CD14-positive monocyte (primary cell): ENCODE measurements around the gene DNAI2. TPM values are rescaled to one million over a fixed set of nuclear protein-coding genes. Genes with fewer than 3 reads are reported as not detected.

Experiments
- DNase-seq, 3 donors: peaks; one replicate each; pipeline ENCODE4 v3.0.0-alpha.2; 2011 to 2022
- H2AFZ ChIP-seq: 2 replicates; pipeline ENCODE4 v1.6.0; 2012; ENCODE audit warnings: mild to moderate bottlenecking, low read depth, low read length, inconsistent platforms; ENCODE audit not compliant: insufficient read depth, poor library complexity, severe bottlenecking
- H3K27ac ChIP-seq, 2 donors: 1 replicate in 1 of 2; 2 replicates in 1 of 2; pipeline ENCODE4 v1.5.1; 2012 to 2013; ENCODE audit warnings: low read length in 2 of 2, control low read depth in 1 of 2, inconsistent platforms in 1 of 2, low read depth in 1 of 2, mild to moderate bottlenecking in 1 of 2
- H3K27me3 ChIP-seq, 2 donors: one replicate each; pipeline versions ENCODE4 v1.6.0 to v1.6.1; 2011 to 2013; ENCODE audit warnings: low read length in 2 of 2; ENCODE audit not compliant: control insufficient read depth in 2 of 2, insufficient read depth in 2 of 2
- H3K36me3 ChIP-seq, 2 donors: replicated peaks in 1 of 2; 1 replicate in 1 of 2; 2 replicates in 1 of 2; pipeline versions ENCODE4 v1.5.1 to v1.6.1; 2012 to 2013; ENCODE audit warnings: low read length in 2 of 2, control low read depth in 1 of 2, inconsistent platforms in 1 of 2, mild to moderate bottlenecking in 1 of 2; ENCODE audit not compliant: insufficient read depth in 2 of 2, control insufficient read depth in 1 of 2
- H3K4me1 ChIP-seq, 2 donors: 1 replicate in 1 of 2; 2 replicates in 1 of 2; pipeline versions ENCODE4 v1.5.1 to v1.6.1; 2012 to 2013; ENCODE audit warnings: low read length in 2 of 2, control low read depth in 1 of 2, inconsistent platforms in 1 of 2, mild to moderate bottlenecking in 1 of 2, moderate library complexity in 1 of 2; ENCODE audit not compliant: insufficient read depth in 2 of 2, control insufficient read depth in 1 of 2
- H3K4me2 ChIP-seq: replicated peaks from 2 replicates; pipeline ENCODE3; 2012; ENCODE audit warnings: low read length, moderate library complexity, mild to moderate bottlenecking; ENCODE audit not compliant: poor library complexity, severe bottlenecking; ENCODE audit errors: extremely low read depth
- H3K4me3 ChIP-seq, 3 experiments: fragments of 200-600 bp in 1 of 3; sonication (generic) in 1 of 3; replicated peaks in 1 of 3; 1 replicate in 2 of 3; 2 replicates in 1 of 3; pipeline ENCODE4 v1.5.1; 2011 to 2013; ENCODE audit warnings: low read length in 3 of 3, mild to moderate bottlenecking in 3 of 3, control low read depth in 2 of 3, low read depth in 2 of 3, inconsistent platforms in 1 of 3, moderate library complexity in 1 of 3
- H3K79me2 ChIP-seq: 2 replicates; pipeline ENCODE4 v1.6.0; 2012; ENCODE audit warnings: mild to moderate bottlenecking, control low read depth, inconsistent platforms, low read length, moderate library complexity; ENCODE audit not compliant: insufficient read depth
- H3K9ac ChIP-seq: 2 replicates; pipeline ENCODE4 v1.6.0; 2017; ENCODE audit warnings: low read length, mild to moderate bottlenecking; ENCODE audit not compliant: insufficient read depth, poor library complexity, severe bottlenecking
- H3K9me3 ChIP-seq, 2 donors: replicated peaks in 1 of 2; 1 replicate in 1 of 2; 2 replicates in 1 of 2; pipeline versions ENCODE4 v1.5.1 to v1.6.1; 2012 to 2013; ENCODE audit warnings: low read length in 2 of 2, control low read depth in 1 of 2; ENCODE audit not compliant: control insufficient read depth in 1 of 2, insufficient read depth in 1 of 2
- H4K20me1 ChIP-seq: 2 replicates; pipeline ENCODE4 v1.6.0; 2012; ENCODE audit warnings: mild to moderate bottlenecking, low read length, control low read depth, moderate library complexity; ENCODE audit not compliant: insufficient read depth
- H3K27ac Mint-ChIP-seq, 7 donors: one replicate each; pipeline ENCODE4 v1.8.0; 2020; ENCODE audit warnings: mild to moderate bottlenecking in 7 of 7, mixed read lengths in 7 of 7, moderate library complexity in 6 of 7, inconsistent platforms in 2 of 7
- H3K27me3 Mint-ChIP-seq, 3 donors: one replicate each; pipeline ENCODE4 v1.8.0; 2021 to 2022; ENCODE audit warnings: low read depth in 3 of 3, mild to moderate bottlenecking in 3 of 3, mixed read lengths in 3 of 3, moderate library complexity in 3 of 3, inconsistent platforms in 1 of 3
- H3K36me3 Mint-ChIP-seq, 2 donors: one replicate each; pipeline ENCODE4 v1.8.0; 2020; ENCODE audit warnings: mixed read lengths in 2 of 2, inconsistent platforms in 1 of 2, mild to moderate bottlenecking in 1 of 2
- H3K4me1 Mint-ChIP-seq: one replicate; pipeline ENCODE4 v1.8.0; 2020; ENCODE audit warnings: mild to moderate bottlenecking, mixed read lengths
- H3K4me3 Mint-ChIP-seq, 2 donors: one replicate each; pipeline ENCODE4 v1.8.0; 2020; ENCODE audit warnings: mild to moderate bottlenecking in 2 of 2, mixed read lengths in 2 of 2, moderate library complexity in 1 of 2
- H3K9me3 Mint-ChIP-seq, 7 donors: one replicate each; pipeline ENCODE4 v1.8.0; 2020 to 2022; ENCODE audit warnings: mixed read lengths in 7 of 7, mild to moderate bottlenecking in 6 of 7, moderate library complexity in 6 of 7, inconsistent platforms in 2 of 7
- CTCF ChIP-seq: fragments of 200-600 bp; IDR thresholded peaks from one replicate; pipeline ENCODE4 v1.8.0; 2022; ENCODE audit warnings: antibody characterized with exemption, mild to moderate bottlenecking
- WGBS: methylation state at CpG from one replicate; pipeline ENCODE4 v1.1.5; 2013; ENCODE audit warnings: missing lambda C conversion rate; ENCODE audit not compliant: insufficient coverage; 5-methylcytosine and 5-hydroxymethylcytosine counted together
- intact Hi-C, 2 donors: fragments of 100-400 bp; cut with micrococcal nuclease; formaldehyde crosslinking; loops; one replicate each; pipeline versions ENCODE4 v1.15.0 to v1.15.1; 2023
- polyA plus RNA-seq, 3 donors: library from polyadenylated mRNA; depleted of rRNA in 1 of 3; unstranded in 2 of 3; stranded (reverse) in 1 of 3; fragments of 300-500 nt in 2 of 3; fragments of >200 nt in 1 of 3; fragmentation: Illumina TruSeq in 2 of 3; gene quantifications; 1 replicate in 2 of 3; 2 replicates in 1 of 3; pipeline ENCODE4 v1.2.3, GENCODE V29; 2012 to 2021

DNAI2 gene
- polyA plus RNA-seq, 3 donors, result 0.07 TPM; not detected in 2

GRCh38 chr17:74316220-74316619 lies 42.2 kb downstream of the DNAI2 start:
- Histone ChIP-seq H3K27me3 (no peaks in the 10 kb centered on the region), H3K4me3 (no peak overlapping the region)
- 74% methylated on average over 6 of the region's 10 CpGs for WGBS

DNA sequence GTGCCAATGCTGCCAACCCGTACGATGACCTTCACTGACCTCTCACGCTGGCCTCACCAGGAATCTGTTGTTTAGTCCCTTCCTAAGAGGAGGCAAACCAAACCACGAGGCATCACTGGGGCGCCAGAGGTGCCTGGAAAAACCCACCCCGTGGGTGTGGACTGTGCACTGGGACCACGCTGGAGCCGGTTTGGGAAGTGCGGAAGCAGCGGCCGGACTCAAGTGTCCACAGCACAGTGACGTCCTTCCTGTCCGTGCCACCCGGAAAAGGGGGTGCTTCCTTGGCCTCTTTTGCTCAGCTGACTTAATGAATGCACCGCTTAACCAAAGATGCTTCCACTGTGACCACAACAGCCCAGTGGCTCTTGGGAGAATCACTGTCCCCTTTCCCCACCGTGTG lies 43.0 kb downstream of the DNAI2 start:
- Mint-ChIP-seq H3K36me3 (no peaks in the 10 kb centered on the region), H3K9me3 (peaks cover 6 to 20% (median 15%) of the 10 kb centered on the region in 7 donors), H3K4me3 (no peak overlapping the region), H3K4me1 (no peaks in the 10 kb centered on the region), H3K27ac (no peak overlapping the region), H3K27me3 (peaks cover 14 to 19% (median 16%) of the 10 kb centered on the region in 3 donors)
- H3K36me3 ChIP-seq, result no peaks in the 10 kb centered on the region
- no peak overlapping the region for H3K27ac ChIP-seq
- intact Hi-C loops, result no loop called here
- no peak for TF ChIP-seq CTCF
- H4K20me1 ChIP-seq, result no peaks in the 10 kb centered on the region
- 79% methylated on average over 14 of the region's 16 CpGs for WGBS
- peaks cover 7 to 19% of the 10 kb centered on the region in 2 donors for H3K9me3 ChIP-seq
- H3K79me2 ChIP-seq, result no peaks in the 10 kb centered on the region
- no peaks in the 10 kb centered on the region for H3K27me3 ChIP-seq
- no peaks in the 10 kb centered on the region for H3K4me1 ChIP-seq
- no peak overlapping the region for H3K4me2 ChIP-seq
- no peak overlapping the region for H3K4me3 ChIP-seq
- H2AFZ ChIP-seq, result no peak overlapping the region
- no peak overlapping the region for H3K9ac ChIP-seq
- no peak for DNase-seq

More at GRCh38 chr17:74316220-74316619, 42.2 kb downstream of the DNAI2 start:
- no peak overlapping the region for H3K27ac ChIP-seq
- peaks cover 9 to 29% (median 18%) of the 10 kb centered on the region in 7 donors for H3K9me3 Mint-ChIP-seq
- no peak for TF ChIP-seq CTCF
- H3K27ac Mint-ChIP-seq, result no peak overlapping the region
- no peaks in the 10 kb centered on the region for H3K4me1 ChIP-seq
- no peak overlapping the region for H3K4me2 ChIP-seq
- no peak overlapping the region for H3K4me3 Mint-ChIP-seq
- no peaks in the 10 kb centered on the region for H3K79me2 ChIP-seq
- H3K36me3 ChIP-seq, result no peaks in the 10 kb centered on the region
- no peak for DNase-seq
- H3K4me1 Mint-ChIP-seq, result no peaks in the 10 kb centered on the region
- H3K9me3 ChIP-seq, result peaks cover 7 to 26% of the 10 kb centered on the region in 2 donors
- no peak overlapping the region for H3K9ac ChIP-seq
- H3K27me3 Mint-ChIP-seq, result peaks cover 15 to 17% (median 16%) of the 10 kb centered on the region in 3 donors
- no peak overlapping the region for H2AFZ ChIP-seq
- no peaks in the 10 kb centered on the region for H4K20me1 ChIP-seq
- intact Hi-C loops, result no loop called here
- no peaks in the 10 kb centered on the region for H3K36me3 Mint-ChIP-seq
